ENCODE measurements around the gene SLC27A1.

GRCh38 chr19:17541184-17541759, 70.9 kb downstream of the SLC27A1 start:
- no peak for TF ChIP-seq ZNF565 (CRISPR knock-in tag; conservative IDR thresholded peaks at IDR 0.05; ENCODE audit: low read depth)
- no peak for TF ChIP-seq TCF4 (CRISPR knock-in tag; IDR thresholded peaks at IDR 0.05; ENCODE audit: borderline replicate concordance)
- no peak for TF ChIP-seq ISL1 (CRISPR knock-in tag; IDR thresholded peaks at IDR 0.05)
- no peak for TF ChIP-seq CSDC2 (CRISPR knock-in tag; IDR thresholded peaks at IDR 0.05)
- no peak for TF ChIP-seq TOX (CRISPR knock-in tag; IDR thresholded peaks at IDR 0.05; ENCODE audit: borderline replicate concordance)
- TF ChIP-seq POU6F1 (CRISPR knock-in tag; IDR thresholded peaks at IDR 0.05; ENCODE audit: borderline replicate concordance, low read depth) = no peak
- no peak for TF ChIP-seq SNAI2 (CRISPR knock-in tag; IDR thresholded peaks at IDR 0.05)
- TF ChIP-seq ZFP3 (CRISPR knock-in tag; IDR thresholded peaks at IDR 0.05) = no peak
- no peak for TF ChIP-seq BACH2 (CRISPR knock-in tag; IDR thresholded peaks at IDR 0.05; ENCODE audit: borderline replicate concordance)
- TF ChIP-seq ZC3H10 (CRISPR knock-in tag; IDR thresholded peaks at IDR 0.05) = no peak
- TF ChIP-seq ESRRG (CRISPR knock-in tag; IDR thresholded peaks at IDR 0.05) = no peak
- no peak for TF ChIP-seq CREB5 (CRISPR knock-in tag; IDR thresholded peaks at IDR 0.05; ENCODE audit: low read depth)
- no peak for TF ChIP-seq GLIS3 (CRISPR knock-in tag; IDR thresholded peaks at IDR 0.05)
- no peak for TF ChIP-seq ZNF70 (CRISPR knock-in tag; IDR thresholded peaks at IDR 0.05)
